ENCODE results near the gene NFKBIE.

DNA sequence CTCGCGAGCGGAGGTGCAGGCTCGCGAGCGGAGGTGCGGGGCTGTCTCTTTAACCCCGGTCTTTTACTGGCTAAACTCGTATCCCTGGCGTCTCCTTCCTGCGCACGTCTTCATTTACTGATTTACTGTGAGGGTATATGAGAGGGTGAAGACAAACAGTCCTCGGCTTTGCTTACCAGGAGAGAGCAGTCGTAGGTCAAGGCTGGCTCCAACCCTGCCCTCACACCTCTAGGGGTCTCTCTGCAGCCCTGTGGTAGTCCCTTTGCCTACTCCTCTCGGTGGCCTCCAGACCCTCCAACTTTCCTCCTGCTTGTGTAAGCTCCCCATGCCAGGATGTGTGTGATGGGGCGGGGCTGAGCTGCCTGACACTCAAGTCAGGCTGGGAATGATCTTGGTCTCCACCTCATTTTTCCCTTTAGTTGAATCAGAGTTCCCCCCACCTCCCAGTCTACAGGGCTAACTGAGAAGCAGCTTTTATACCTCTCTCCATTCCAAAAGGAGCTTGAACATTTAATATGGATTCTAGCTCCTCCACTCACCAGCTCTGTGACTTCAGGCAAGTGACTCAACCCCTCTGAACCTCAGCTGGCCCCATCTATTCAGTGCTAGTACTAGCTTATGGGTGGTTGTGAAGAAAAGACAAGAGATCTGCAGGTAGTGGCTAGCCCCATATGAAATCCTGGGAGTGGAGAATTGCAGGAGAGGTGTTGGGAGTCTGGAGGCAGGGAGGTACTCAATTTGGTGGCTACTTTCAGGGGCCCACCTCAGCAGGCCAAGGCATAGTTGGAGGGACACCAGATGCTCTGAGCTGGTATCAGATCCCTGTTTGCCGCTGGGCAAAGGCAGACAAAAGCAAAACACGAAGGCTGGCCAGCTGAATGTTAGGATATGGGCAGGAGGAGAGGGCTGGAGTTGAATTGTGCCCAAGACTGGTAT lies 41.1 kb downstream of the NFKBIE start:
- TF ChIP-seq, protein P1, sequence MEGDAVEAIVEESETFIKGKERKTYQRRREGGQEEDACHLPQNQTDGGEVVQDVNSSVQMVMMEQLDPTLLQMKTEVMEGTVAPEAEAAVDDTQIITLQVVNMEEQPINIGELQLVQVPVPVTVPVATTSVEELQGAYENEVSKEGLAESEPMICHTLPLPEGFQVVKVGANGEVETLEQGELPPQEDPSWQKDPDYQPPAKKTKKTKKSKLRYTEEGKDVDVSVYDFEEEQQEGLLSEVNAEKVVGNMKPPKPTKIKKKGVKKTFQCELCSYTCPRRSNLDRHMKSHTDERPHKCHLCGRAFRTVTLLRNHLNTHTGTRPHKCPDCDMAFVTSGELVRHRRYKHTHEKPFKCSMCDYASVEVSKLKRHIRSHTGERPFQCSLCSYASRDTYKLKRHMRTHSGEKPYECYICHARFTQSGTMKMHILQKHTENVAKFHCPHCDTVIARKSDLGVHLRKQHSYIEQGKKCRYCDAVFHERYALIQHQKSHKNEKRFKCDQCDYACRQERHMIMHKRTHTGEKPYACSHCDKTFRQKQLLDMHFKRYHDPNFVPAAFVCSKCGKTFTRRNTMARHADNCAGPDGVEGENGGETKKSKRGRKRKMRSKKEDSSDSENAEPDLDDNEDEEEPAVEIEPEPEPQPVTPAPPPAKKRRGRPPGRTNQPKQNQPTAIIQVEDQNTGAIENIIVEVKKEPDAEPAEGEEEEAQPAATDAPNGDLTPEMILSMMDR (IDR thresholded peaks at IDR 0.05) = no peak
- TF ChIP-seq POLR2A (IDR thresholded peaks at IDR 0.05) = no peak
- TF ChIP-seq POLR2AphosphoS5 (IDR thresholded peaks at IDR 0.05) = peak in 2 of 4 donors; percentile 2 to 25
- TF ChIP-seq EP300 (IDR thresholded peaks at IDR 0.05) = no peak
